ENCODE measurements around the gene SLIT3.

Gene SLIT3

DNA sequence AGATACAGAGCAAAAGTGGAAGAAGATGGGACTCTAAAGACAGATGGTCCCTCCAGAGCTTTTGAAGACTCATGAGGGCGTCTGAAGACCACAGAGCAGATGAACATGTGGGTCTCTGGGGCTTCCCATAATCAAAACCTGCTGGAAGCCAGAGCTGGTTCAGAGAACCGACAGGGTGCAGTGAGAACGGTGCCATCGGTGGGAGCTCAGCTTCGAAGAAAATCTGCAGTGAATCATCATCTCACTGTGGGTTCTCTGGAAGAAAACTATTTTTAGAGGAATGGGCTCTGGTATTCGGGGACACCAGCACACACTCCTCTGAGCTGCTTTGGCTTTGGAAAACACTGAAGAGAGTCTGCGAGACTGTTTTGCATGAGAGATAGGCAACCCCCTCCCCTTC is 499.4 kb downstream of the SLIT3 start:
- DNase-seq, result no peak
- TF ChIP-seq, protein P1, sequence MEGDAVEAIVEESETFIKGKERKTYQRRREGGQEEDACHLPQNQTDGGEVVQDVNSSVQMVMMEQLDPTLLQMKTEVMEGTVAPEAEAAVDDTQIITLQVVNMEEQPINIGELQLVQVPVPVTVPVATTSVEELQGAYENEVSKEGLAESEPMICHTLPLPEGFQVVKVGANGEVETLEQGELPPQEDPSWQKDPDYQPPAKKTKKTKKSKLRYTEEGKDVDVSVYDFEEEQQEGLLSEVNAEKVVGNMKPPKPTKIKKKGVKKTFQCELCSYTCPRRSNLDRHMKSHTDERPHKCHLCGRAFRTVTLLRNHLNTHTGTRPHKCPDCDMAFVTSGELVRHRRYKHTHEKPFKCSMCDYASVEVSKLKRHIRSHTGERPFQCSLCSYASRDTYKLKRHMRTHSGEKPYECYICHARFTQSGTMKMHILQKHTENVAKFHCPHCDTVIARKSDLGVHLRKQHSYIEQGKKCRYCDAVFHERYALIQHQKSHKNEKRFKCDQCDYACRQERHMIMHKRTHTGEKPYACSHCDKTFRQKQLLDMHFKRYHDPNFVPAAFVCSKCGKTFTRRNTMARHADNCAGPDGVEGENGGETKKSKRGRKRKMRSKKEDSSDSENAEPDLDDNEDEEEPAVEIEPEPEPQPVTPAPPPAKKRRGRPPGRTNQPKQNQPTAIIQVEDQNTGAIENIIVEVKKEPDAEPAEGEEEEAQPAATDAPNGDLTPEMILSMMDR (IDR thresholded peaks at IDR 0.05; ENCODE audit: low read depth, low read length, missing control alignments), result no peak
- Histone ChIP-seq H3K27ac (no peak overlapping the region), H3K4me3 (ENCODE audit: low read depth, low read length) (no peak overlapping the region), H3K27me3 (replicated peaks) (no peaks in the 10 kb centered on the region), H3K36me3 (replicated peaks) (no peaks in the 10 kb centered on the region)
- in situ Hi-C loops (cut with HindIII; ENCODE audit: low pct_ligation_motif_present, low sequenced_read_pairs), result no loop called here

DNA sequence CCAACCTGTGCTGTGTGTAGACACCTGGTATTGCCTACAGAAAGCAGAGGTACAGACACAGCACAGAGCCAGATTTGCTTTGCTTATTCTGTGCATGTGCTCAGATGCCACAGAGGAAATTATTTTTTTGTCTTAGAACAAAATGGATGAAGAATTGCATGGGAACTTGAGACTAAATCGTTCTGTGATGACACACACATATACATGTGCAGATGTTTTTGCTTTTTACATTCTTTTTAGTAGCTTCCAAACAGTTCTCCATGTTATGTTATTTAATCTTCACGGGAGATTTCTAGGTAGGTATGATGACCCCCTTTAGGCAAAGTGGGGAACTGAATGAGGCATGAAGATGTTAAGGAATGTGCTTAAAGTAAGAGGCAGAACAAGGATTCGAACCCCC is 500.2 kb downstream of the SLIT3 start:
- Histone ChIP-seq H3K27ac (no peak overlapping the region), H3K27me3 (replicated peaks) (no peaks in the 10 kb centered on the region), H3K4me3 (ENCODE audit: low read depth, low read length) (no peak overlapping the region), H3K36me3 (replicated peaks) (no peaks in the 10 kb centered on the region)
- TF ChIP-seq, protein P1 (IDR thresholded peaks at IDR 0.05; ENCODE audit: low read depth, low read length, missing control alignments), result no peak
- in situ Hi-C loops (cut with HindIII; ENCODE audit: low pct_ligation_motif_present, low sequenced_read_pairs), result no loop called here
- DNase-seq, result no peak

DNA sequence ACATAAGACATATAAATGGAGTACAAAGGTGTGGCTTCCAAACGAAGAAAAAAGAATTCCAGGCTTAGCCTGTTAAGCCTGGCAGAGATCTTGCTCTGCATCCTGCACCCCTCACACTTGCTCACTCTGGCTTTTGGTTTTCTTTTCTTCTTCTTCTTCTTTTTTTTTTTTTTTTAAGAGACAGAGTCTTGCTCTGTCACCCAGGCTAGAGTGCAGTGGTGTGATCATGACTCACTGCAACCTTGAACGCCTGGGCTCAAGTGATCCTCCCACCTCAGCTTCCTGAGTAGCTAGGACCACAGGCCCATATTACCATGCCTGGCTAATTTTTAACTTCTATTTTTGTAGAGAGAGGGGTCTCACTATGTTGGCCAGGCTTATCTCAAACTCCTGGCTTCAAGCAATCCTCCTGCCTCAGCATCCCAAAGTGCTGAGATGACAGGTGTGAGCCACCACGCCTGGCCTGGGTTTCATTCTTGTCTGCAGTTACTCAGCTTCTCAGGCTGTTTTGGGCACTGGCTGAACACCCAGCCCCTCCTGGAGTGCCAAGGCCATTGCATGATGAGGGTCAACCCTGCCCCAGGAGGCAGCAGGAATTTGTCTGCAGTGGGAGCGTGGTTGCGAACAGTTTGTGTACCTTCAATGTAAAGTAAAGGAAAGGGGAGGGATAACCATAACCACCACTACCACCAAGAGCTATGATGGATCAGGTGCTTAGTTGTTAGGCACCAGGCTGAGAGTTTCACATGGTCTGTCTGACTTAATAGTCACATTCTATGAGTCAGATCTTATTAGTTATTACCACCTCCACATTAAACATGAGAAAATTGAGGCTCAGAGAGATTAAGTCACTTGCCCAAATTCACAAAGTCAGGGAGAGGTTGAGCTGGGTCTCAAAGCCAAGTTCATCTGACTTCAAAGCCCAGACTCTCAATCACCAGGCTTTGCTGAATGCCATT is 502.6 kb downstream of the SLIT3 start:
- no peak for DNase-seq
- in situ Hi-C loops (cut with HindIII; ENCODE audit: low pct_ligation_motif_present, low sequenced_read_pairs), result no loop called here
- no peaks in the 10 kb centered on the region for H3K27me3 ChIP-seq (replicated peaks)
- TF ChIP-seq, protein P1 (IDR thresholded peaks at IDR 0.05; ENCODE audit: low read depth, low read length, missing control alignments), result no peak
- no peak overlapping the region for H3K27ac ChIP-seq
- H3K4me3 ChIP-seq (ENCODE audit: low read depth, low read length), result no peak overlapping the region
- no peaks in the 10 kb centered on the region for H3K36me3 ChIP-seq (replicated peaks)

DNA sequence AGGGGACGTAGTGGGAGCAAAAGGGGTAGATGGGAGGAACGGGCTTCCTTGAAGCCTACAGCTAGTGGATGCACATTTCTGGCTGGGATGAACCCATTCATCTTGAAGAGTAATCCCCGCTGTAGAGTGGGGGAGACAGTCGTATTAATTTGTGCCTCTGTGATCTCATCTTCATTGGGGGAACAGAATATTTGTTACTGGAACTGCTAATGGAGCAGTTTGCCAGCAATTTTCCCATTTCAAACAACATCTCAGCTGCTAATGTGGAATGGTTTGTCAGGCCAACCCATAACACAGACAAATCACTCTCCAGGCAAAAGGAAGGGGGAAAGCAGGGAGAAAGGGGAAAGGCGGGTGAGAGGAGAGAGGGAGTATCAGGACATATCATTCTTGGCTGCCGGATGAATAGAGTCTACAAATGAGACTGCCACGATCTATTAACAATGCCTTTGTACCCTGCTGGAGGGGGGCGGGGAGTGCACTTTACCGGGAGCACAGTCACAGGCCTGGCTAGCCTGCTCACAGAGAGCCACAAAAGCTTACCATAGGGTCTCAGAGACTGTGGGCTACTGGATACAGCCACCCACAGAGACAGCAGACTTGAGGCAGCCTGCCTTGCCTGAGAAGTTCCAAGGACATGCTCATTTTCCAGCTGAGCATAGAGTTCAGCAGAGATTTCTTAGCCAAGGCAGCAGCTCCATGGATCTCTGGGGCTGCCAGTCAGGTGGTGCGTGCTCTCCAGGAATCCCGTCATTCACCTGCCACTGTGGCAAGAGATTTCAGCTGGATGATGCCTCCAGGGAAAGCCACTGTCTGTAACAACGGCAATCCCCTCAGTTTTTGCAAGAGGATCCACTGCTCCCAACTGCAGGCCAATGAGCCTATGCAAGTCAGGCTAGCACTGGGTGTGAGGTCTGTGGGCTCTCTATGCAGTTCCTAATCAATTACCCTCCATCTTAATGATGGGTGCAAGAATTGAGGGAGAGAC is 504.1 kb downstream of the SLIT3 start:
- Histone ChIP-seq H3K27ac (no peak overlapping the region), H3K27me3 (replicated peaks) (no peaks in the 10 kb centered on the region), H3K36me3 (replicated peaks) (no peaks in the 10 kb centered on the region), H3K4me3 (ENCODE audit: low read depth, low read length) (no peak overlapping the region)
- in situ Hi-C loops (cut with HindIII; ENCODE audit: low pct_ligation_motif_present, low sequenced_read_pairs), result no loop called here
- no peak for DNase-seq
- TF ChIP-seq, protein P1 (IDR thresholded peaks at IDR 0.05; ENCODE audit: low read depth, low read length, missing control alignments), result no peak

DNA sequence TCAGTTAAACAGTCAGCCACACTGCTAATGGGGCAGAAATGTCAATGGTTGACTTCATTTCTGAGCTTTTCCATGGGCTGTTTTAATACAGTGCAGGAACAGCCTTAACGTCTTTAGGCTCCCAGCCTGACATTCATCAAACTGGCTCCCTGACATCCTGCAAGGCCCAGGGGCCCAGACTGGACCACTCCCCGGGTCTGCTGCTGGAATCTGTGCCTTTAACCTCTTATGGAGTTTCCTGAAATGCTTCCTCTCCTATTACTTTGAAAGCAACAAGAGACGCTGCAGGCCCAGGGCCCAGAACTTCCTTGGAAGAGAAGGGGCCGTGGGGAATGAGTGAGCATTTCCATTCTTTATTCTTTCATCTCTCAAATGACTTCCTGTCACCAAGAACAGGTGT is 504.9 kb downstream of the SLIT3 start:
- TF ChIP-seq, protein P1 (IDR thresholded peaks at IDR 0.05; ENCODE audit: low read depth, low read length, missing control alignments), result no peak
- no peaks in the 10 kb centered on the region for H3K36me3 ChIP-seq (replicated peaks)
- no peak for DNase-seq
- no peak overlapping the region for H3K27ac ChIP-seq
- no peaks in the 10 kb centered on the region for H3K27me3 ChIP-seq (replicated peaks)
- in situ Hi-C loops (cut with HindIII; ENCODE audit: low pct_ligation_motif_present, low sequenced_read_pairs), result no loop called here
- H3K4me3 ChIP-seq (ENCODE audit: low read depth, low read length), result no peak overlapping the region
